Fibroblast of mammary gland (primary cell): ENCODE measurements around the gene ATAD1.
"Not testable (repeated sequence)": the region's sequence is repeated elsewhere in the genome, so short reads cannot be mapped to it uniquely, and the experiment has no call there.

Experiments used
- DNase-seq: peaks from one replicate; pipeline ENCODE4 v3.0.0-alpha.2; 2010; ENCODE audit warnings: low read depth
- H3K4me3 ChIP-seq: 2 replicates; pipeline ENCODE4 v1.5.1; 2011; ENCODE audit warnings: low read depth, mild to moderate bottlenecking, low read length, moderate library complexity; ENCODE audit not compliant: control insufficient read depth
- TF ChIP-seq, protein P1 (sequence below): conservative IDR thresholded peaks from 2 replicates; pipeline ENCODE4 v1.5.1; 2011; ENCODE audit warnings: low read depth, low read length, inconsistent platforms; ENCODE audit not compliant: control insufficient read depth, insufficient read depth

ATAD1 gene

DNA sequence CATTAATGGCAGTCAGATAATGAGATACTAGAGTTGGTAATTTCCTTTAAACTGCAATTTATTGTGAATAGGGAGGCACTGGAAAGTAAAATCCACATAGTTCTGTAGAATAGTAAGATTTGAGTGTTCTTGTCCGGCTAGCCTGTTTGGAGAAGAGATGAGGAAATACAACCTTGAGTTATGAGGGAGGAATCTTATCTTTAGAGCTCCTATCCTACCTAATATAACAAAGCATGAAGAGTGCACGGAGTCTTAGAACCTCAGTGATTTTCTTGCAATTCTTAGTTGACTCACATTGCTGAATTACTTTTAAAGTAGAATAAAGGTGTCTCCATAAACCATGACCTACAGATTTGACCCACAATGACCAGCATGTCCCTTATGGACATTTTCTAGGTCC lies 73.4 kb downstream of the ATAD1 start:
- no peak overlapping the region for H3K4me3 ChIP-seq
- TF ChIP-seq, protein P1, sequence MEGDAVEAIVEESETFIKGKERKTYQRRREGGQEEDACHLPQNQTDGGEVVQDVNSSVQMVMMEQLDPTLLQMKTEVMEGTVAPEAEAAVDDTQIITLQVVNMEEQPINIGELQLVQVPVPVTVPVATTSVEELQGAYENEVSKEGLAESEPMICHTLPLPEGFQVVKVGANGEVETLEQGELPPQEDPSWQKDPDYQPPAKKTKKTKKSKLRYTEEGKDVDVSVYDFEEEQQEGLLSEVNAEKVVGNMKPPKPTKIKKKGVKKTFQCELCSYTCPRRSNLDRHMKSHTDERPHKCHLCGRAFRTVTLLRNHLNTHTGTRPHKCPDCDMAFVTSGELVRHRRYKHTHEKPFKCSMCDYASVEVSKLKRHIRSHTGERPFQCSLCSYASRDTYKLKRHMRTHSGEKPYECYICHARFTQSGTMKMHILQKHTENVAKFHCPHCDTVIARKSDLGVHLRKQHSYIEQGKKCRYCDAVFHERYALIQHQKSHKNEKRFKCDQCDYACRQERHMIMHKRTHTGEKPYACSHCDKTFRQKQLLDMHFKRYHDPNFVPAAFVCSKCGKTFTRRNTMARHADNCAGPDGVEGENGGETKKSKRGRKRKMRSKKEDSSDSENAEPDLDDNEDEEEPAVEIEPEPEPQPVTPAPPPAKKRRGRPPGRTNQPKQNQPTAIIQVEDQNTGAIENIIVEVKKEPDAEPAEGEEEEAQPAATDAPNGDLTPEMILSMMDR = no peak
- DNase-seq = no peak

DNA sequence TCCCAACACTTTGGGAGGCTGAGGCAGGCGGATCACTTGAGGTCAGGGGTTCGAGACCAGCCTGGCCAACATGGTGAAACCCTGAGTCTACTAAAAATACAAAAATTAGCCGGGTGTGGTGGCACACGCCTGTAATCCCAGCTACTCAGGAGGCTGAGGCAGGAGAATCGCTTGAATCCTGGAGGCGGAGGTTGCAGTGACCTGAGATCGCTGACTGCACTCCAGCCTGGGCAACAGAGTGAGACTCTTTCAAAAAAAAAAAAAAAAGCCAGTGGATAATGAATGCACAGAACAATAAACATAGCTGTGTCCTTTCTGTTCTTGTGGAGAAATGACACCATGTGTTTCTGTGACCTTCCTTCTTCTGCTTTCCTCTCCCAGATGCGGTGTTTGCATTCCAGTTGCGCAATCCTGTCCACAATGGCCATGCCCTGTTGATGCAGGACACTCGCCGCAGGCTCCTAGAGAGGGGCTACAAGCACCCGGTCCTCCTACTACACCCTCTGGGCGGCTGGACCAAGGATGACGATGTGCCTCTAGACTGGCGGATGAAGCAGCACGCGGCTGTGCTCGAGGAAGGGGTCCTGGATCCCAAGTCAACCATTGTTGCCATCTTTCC lies 74.9 kb downstream of the ATAD1 start:
- not testable (repeated sequence) for H3K4me3 ChIP-seq, DNase-seq

DNA sequence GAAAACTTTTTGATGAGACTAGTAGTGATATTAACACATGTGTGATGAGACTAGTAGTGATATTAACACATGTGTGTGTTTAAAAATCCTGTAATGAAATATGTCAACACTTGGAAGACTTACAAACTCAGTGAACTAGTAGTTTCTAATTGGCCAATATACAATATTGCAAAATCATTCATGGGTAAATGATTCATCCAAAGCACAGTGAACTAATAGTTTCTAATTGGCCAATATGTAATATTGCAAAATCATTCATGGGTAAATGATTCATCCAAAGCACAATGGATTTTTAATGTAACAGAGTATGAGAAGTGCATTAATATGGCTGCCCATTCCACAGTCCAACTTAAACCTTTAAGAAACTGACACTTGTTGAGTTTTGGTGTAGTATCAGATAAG lies 77.8 kb downstream of the ATAD1 start:
- TF ChIP-seq, protein P1 = no peak
- no peak overlapping the region for H3K4me3 ChIP-seq
- DNase-seq = peak; percentile 92

DNA sequence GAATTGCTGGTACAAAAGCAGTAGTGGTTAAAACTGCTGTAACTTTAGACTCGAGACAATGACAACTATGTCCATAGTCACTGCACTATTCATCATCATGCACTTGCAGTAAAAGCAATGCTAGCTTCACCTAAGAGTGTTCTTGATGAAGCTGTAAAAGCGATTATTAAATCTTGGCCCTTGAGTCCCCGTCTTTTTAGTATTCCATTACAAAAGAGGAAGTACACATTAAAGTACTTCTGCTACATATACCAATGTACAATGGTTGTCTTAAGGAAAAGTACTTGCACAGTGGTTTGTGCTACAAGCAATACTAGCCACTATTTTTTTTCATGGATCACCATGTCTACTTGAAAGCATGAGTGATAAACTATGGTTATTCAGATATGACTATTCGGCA lies 78.3 kb downstream of the ATAD1 start:
- H3K4me3 ChIP-seq = no peak overlapping the region
- no peak for DNase-seq
- TF ChIP-seq, protein P1 = no peak

DNA sequence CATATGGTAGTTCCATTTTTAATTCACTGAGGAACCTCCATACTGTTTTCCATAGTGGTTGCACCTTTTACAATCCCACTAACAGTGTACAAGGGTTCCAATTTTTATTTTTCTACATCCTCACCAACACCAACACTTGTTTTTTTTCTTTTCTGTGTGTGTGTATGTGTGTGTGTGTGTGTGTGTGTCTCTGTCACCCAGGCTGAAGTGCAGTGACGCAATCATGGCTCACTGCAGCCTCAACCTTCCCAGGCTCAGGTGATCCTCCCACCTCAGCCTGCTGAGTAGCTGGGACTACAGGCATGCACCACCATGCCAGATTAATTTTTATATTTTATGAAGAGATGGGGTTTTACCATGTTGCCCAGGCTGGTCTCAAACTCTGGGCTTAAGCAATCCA lies 79.8 kb downstream of the ATAD1 start:
- not testable (repeated sequence) for DNase-seq, H3K4me3 ChIP-seq

DNA sequence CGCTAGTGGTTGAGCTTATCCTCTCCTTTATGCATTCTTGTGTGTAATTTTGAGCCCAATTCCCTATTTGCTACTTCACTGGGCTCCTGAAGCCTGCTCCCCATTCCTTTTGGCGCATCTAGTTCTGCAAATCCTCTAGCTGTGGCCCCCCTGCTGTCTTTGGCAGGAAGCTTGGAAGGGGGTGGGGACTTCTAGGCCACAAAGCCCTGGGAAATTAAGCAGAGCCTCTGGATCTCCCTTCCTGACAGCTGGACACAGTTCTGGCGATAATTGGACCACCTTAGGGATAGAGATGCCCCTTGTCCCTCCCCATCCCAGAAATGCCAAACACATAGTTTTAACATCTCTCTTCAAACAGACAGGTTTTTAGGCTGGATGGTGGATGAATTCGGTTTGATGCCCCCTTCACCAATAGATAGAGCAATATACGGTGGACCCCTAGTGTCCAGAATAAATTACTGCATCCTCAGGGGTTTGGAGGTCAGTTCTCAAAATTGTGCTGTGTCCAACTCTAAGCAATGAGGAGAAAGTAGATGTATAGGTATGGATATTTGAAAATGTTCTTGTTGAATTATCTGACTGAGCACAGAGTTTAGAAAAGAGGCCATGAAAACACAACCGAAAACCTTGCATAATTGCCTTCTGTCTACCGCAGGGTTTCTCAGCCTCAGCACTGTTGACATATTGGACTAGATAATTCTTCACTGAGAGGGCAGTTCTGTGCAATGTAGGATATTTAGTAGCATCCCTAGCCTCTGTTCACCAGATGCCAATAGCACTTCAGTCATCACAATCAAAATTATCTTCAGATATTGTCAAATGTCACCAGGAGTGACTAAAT lies 82.8 kb downstream of the ATAD1 start:
- peak; percentile 50 for DNase-seq
- no peak overlapping the region for H3K4me3 ChIP-seq
- TF ChIP-seq, protein P1 = peak; percentile 72

DNA sequence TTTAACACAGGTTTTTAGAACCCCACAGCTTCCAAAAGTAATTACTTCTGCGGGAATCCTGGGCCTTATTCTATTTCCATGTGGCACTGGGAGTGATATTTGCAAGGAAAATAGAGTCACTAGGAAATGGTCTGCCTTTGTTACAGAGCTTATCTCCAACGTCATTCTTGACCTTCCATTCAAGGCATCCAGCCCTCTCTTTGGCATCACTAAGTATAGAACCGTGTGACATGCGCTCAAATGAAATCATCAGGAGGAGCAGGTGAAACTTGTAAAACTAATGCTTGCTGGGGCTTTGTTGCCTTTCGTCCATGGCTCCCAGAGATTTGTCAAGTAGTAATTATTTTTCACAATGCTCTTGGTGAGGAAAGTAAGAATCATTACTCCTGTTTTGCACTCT lies 84.9 kb downstream of the ATAD1 start:
- TF ChIP-seq, protein P1 = no peak
- H3K4me3 ChIP-seq = no peak overlapping the region
- no peak for DNase-seq

DNA sequence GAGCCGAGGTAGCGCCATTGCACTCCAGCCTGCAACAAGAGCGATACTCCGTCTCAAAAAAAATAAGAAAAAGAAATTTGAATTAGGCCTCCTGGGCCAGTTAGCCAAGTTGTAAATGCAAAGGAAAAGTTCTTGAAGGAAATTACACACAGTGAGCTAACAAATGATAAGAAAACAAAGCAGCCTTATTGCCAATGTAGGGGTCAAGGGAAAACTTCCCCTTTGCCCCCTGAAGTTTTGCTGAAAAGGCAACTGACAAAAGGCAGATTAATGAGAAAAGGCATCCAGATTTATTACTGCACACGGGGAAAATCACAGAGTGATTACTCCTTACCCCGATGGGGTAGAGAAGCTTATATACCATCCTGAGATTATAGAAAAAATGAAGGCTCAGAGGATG lies 88.1 kb downstream of the ATAD1 start:
- no peak for DNase-seq
- no peak overlapping the region for H3K4me3 ChIP-seq
- TF ChIP-seq, protein P1 = no peak
